SK-MEL-5 (cell line): ENCODE results near the gene IMMP2L. TPM values are rescaled to one million over a fixed set of nuclear protein-coding genes. Genes with fewer than 3 reads are reported as not detected.

ENCODE experiments used
- DNase-seq: peaks from one replicate; pipeline ENCODE4 v3.0.0-alpha.2; 2016; ENCODE audit warnings: low read depth, low spot score
- in situ Hi-C: cut with HindIII; loops from 2 replicates; pipeline ENCODE4 v1.10.0; 2016; ENCODE audit warnings: low sequenced_read_pairs, high pct_unique_total_duplicates, low pct_unique_long_range_greater_than_20kb
- total RNA-seq: library from RNA; depleted of rRNA; stranded (reverse); fragments of >200 nt; shearing (Covaris generic); gene quantifications from 2 replicates; pipeline ENCODE4 v1.2.3, GENCODE V29; 2014

IMMP2L gene
- total RNA-seq, 1 experiment from 2014 or later = 58.2 TPM

- DNase-seq = no peak
- in situ Hi-C loops = no loop called here
Observed at GRCh38 chr7:111232249-111233084, 329.8 kb downstream of the IMMP2L start.

- DNase-seq = no peak
- in situ Hi-C loops = no loop called here
Observed at GRCh38 chr7:111229916-111230315, 332.4 kb downstream of the IMMP2L start.

- no peak for DNase-seq
- in situ Hi-C loops = no loop called here
Observed at GRCh38 chr7:111229181-111229740, 333.0 kb downstream of the IMMP2L start.

GRCh38 chr7:111228437-111228836 lies 333.9 kb downstream of the IMMP2L start:
- in situ Hi-C loops = no loop called here
- DNase-seq = no peak

GRCh38 chr7:111226800-111227199 lies 335.5 kb downstream of the IMMP2L start:
- DNase-seq = no peak
- in situ Hi-C loops = no loop called here

- in situ Hi-C loops = no loop called here
- no peak for DNase-seq
Observed at GRCh38 chr7:111224354-111225231, 337.7 kb downstream of the IMMP2L start.

GRCh38 chr7:111223802-111224253 lies 338.5 kb downstream of the IMMP2L start:
- in situ Hi-C loops = no loop called here
- no peak for DNase-seq

- in situ Hi-C loops = no loop called here
- DNase-seq = no peak
Observed at GRCh38 chr7:111215550-111215949, 346.7 kb downstream of the IMMP2L start.

- in situ Hi-C loops = no loop called here
- no peak for DNase-seq
Observed at GRCh38 chr7:111212857-111213523, 349.3 kb downstream of the IMMP2L start.

GRCh38 chr7:111210996-111211395 lies 351.3 kb downstream of the IMMP2L start:
- DNase-seq = no peak
- in situ Hi-C loops = no loop called here

- no peak for DNase-seq
- in situ Hi-C loops = no loop called here
Observed at GRCh38 chr7:111210043-111210442, 352.2 kb downstream of the IMMP2L start.

- DNase-seq = no peak
- in situ Hi-C loops = no loop called here
Observed at GRCh38 chr7:111205251-111205650, 357.0 kb downstream of the IMMP2L start.

- DNase-seq = no peak
- in situ Hi-C loops = no loop called here
Observed at GRCh38 chr7:111202321-111202720, 360.0 kb downstream of the IMMP2L start.

GRCh38 chr7:111199643-111200042 lies 362.6 kb downstream of the IMMP2L start:
- peak; percentile 6 for DNase-seq
- in situ Hi-C loops = no loop called here

- DNase-seq = peak; percentile 94
- in situ Hi-C loops = no loop called here
Observed at GRCh38 chr7:111198255-111198654, 364.0 kb downstream of the IMMP2L start.

- DNase-seq = no peak
- in situ Hi-C loops = no loop called here
Observed at GRCh38 chr7:111196655-111197054, 365.6 kb downstream of the IMMP2L start.

GRCh38 chr7:111192614-111193413 lies 369.5 kb downstream of the IMMP2L start:
- DNase-seq = no peak

More at GRCh38 chr7:111192614-111193413, 369.5 kb downstream of the IMMP2L start:
- in situ Hi-C loops = no loop called here
